Activated CD8-positive, alpha-beta T cell treated with anti-CD3 and anti-CD28 coated beads for 36 hours (primary cell): ENCODE measurements around the gene RBM5. TPM values are rescaled to one million over a fixed set of nuclear protein-coding genes. Genes with fewer than 3 reads are reported as not detected.
"Not testable (repeated sequence)": the region's sequence is repeated elsewhere in the genome, so short reads cannot be mapped to it uniquely, and the experiment has no call there.

Experiments used
- ATAC-seq: fragments of 200-7000 bp; cut with Tn5 transposase; one replicate; pipeline ENCODE4 v1.10.0; 2021; ENCODE audit warnings: mild to moderate bottlenecking, moderate library complexity
- CTCF ChIA-PET: fragments of 350-600 bp; sonication (Branson Sonifier 250); formaldehyde crosslinking; loops from one replicate; lab custom pipeline; 2021; ENCODE audit warnings: antibody characterized with exemption; lab: Charles Lee
- POLR2A ChIA-PET: fragments of 350-600 bp; sonication (Branson Sonifier 250); formaldehyde crosslinking; loops from one replicate; lab custom pipeline; 2021; ENCODE audit warnings: antibody characterized with exemption; lab: Charles Lee
- DNase-seq: peaks from one replicate; pipeline ENCODE4 v3.0.0-alpha.2; 2020
- H3K27ac Mint-ChIP-seq: one replicate; pipeline ENCODE4 v1.8.0; 2021; ENCODE audit warnings: mild to moderate bottlenecking, mixed read lengths
- H3K27me3 Mint-ChIP-seq: one replicate; pipeline ENCODE4 v1.8.0; 2021; ENCODE audit warnings: mixed read lengths
- H3K36me3 Mint-ChIP-seq: one replicate; pipeline ENCODE4 v1.8.0; 2021; ENCODE audit warnings: low read depth, mixed read lengths
- H3K4me1 Mint-ChIP-seq: one replicate; pipeline ENCODE4 v1.8.0; 2021; ENCODE audit warnings: low read depth, mixed read lengths
- H3K4me3 Mint-ChIP-seq: one replicate; pipeline ENCODE4 v1.8.0; 2021; ENCODE audit warnings: mild to moderate bottlenecking, moderate library complexity, mixed read lengths
- H3K9me3 Mint-ChIP-seq: one replicate; pipeline ENCODE4 v1.8.0; 2021; ENCODE audit warnings: mixed read lengths
- intact Hi-C: fragments of 100-400 bp; cut with micrococcal nuclease; formaldehyde crosslinking; loops from one replicate; pipeline ENCODE4 v1.10.0; 2022
- total RNA-seq, 2 experiments: library from RNA; stranded (reverse); gene quantifications; one replicate each; pipeline ENCODE4 v1.2.3, GENCODE V29; 2021
- TF ChIP-seq, protein P1 (sequence below): fragments of 200-600 bp; IDR thresholded peaks from one replicate; pipeline ENCODE4 v1.8.0; 2022; ENCODE audit warnings: antibody characterized with exemption, mild to moderate bottlenecking

RBM5 gene
- total RNA-seq, 2 experiments from 2014 or later, result 103 to 106 TPM

DNA sequence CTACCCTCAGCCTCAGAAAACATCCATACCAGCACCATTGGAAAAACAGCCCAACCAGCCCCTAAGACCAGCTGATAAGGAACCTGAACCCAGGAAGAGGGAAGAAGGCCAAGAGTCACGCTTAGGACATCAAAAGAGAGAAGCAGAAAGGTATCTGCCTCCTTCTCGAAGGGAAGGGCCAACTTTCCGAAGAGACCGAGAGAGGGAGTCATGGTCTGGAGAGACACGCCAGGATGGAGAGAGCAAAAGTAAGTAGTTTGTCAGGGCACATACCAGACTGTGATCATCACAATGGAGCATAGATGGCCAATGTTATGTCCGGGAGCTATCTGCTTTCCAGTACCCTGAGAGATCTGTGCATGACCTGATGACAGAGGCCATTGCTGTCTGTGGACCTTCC, 31.0 kb upstream of the RBM5 start:
- H3K36me3 Mint-ChIP-seq, result peaks cover 49% of the 10 kb centered on the region
- H3K27ac Mint-ChIP-seq, result no peak overlapping the region
- H3K4me1 Mint-ChIP-seq, result no peaks in the 10 kb centered on the region
- no peaks in the 10 kb centered on the region for H3K27me3 Mint-ChIP-seq
- H3K9me3 Mint-ChIP-seq, result no peaks in the 10 kb centered on the region
- DNase-seq, result no peak
- no peak overlapping the region for H3K4me3 Mint-ChIP-seq
- ChIA-PET CTCF (no interaction called here), POLR2A (no interaction called here)
- ATAC-seq, result no peak
- intact Hi-C loops, result no loop called here
- TF ChIP-seq, protein P1, sequence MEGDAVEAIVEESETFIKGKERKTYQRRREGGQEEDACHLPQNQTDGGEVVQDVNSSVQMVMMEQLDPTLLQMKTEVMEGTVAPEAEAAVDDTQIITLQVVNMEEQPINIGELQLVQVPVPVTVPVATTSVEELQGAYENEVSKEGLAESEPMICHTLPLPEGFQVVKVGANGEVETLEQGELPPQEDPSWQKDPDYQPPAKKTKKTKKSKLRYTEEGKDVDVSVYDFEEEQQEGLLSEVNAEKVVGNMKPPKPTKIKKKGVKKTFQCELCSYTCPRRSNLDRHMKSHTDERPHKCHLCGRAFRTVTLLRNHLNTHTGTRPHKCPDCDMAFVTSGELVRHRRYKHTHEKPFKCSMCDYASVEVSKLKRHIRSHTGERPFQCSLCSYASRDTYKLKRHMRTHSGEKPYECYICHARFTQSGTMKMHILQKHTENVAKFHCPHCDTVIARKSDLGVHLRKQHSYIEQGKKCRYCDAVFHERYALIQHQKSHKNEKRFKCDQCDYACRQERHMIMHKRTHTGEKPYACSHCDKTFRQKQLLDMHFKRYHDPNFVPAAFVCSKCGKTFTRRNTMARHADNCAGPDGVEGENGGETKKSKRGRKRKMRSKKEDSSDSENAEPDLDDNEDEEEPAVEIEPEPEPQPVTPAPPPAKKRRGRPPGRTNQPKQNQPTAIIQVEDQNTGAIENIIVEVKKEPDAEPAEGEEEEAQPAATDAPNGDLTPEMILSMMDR, result no peak

DNA sequence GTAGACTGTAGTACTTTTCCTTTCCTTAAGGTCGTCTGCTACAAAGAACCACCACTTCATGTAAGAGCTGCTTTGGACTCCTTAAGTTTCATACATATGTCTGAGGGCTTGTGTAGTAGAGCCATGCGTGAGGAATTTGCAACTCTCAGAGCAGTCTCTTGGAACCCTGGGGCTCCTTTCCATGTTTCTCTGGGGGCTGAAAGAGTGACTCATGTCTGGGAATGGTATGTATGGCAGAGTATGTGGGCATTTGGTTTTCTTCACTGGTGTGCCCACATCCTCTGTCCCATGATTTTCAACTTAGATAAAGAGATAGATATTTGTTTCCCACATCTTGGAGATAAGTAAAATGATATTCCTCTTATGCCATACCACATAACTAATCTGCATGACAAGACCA, 20.6 kb upstream of the RBM5 start:
- no peak for ATAC-seq
- intact Hi-C loops, result no loop called here

DNA sequence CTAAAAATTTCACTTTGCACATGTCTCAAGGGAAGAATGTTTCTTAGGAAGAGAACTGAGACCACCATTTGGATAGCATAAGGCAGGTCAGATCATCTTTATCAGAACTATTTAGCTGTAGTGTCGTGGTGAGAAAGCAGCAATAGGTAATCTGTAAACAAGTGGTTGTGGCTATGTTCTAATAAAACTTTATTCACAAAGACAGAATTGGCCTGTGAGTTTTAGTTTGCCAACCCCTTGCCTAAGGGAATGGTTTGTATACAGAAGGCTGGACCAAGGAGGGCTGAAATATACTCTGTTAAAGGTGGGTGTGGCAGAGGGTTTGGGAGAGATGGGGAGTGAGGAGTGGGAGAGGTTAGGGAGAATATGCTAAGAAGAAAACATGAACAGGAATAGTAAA, 10.6 kb upstream of the RBM5 start:
- H3K36me3 Mint-ChIP-seq, result peaks cover 22% of the 10 kb centered on the region
- POLR2A ChIA-PET, result no interaction called here
- peak overlapping the region; percentile 51 for H3K27ac Mint-ChIP-seq
- no peak for ATAC-seq
- no peaks in the 10 kb centered on the region for H3K9me3 Mint-ChIP-seq
- peaks cover 13% of the 10 kb centered on the region for H3K4me1 Mint-ChIP-seq
- H3K4me3 Mint-ChIP-seq, result no peak overlapping the region
- no peak for DNase-seq
- CTCF ChIA-PET, result no interaction called here
- H3K27me3 Mint-ChIP-seq, result no peaks in the 10 kb centered on the region
- intact Hi-C loops, result no loop called here
- TF ChIP-seq, protein P1, result no peak

More for the DNA sequence above, 20.6 kb upstream of the RBM5 start:
- TF ChIP-seq, protein P1, result no peak
- ChIA-PET CTCF (interaction anchor here (1.8 kb wide), 1 partner anchor 53 kb away, joined by 5 read pairs; no protein-coding TSS in a partner anchor), POLR2A (interaction anchor here (0.8 to 1.6 kb wide), 2 partner anchors 70 to 128 kb away, joined by 3 to 4 read pairs; partner anchors contain the start of gene RBM6)
- Mint-ChIP-seq H3K27me3 (no peaks in the 10 kb centered on the region), H3K27ac (no peak overlapping the region), H3K9me3 (no peaks in the 10 kb centered on the region), H3K4me1 (no peaks in the 10 kb centered on the region), H3K4me3 (no peak overlapping the region), H3K36me3 (peaks cover 30% of the 10 kb centered on the region)
- DNase-seq, result no peak

DNA sequence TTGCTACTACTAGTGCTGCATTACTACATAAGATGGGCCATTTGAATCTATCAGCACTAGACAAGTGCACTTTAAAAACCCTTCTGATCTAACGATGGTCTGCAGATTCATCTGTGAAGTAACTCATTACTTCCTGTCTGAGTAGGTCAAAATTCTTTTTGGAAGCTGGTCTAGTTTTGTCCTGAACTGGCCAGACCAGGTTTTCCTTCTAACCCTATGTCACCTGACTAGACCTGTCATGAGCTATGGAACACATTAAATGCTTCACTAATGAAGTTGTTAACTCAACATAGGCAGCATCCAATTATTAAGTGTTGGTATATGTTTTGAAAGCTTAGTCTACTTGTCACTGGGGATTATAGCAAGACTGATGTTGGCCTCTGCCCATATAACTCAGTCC, 10.1 kb upstream of the RBM5 start:
- ATAC-seq, result peak; percentile 30
- TF ChIP-seq, protein P1, result no peak
- Mint-ChIP-seq H3K4me1 (peaks cover 16% of the 10 kb centered on the region), H3K27ac (peak overlapping the region; percentile 51), H3K27me3 (no peaks in the 10 kb centered on the region), H3K9me3 (no peaks in the 10 kb centered on the region), H3K36me3 (peaks cover 18% of the 10 kb centered on the region), H3K4me3 (no peak overlapping the region)
- intact Hi-C loops, result no loop called here
- no peak for DNase-seq
- ChIA-PET POLR2A (no interaction called here), CTCF (no interaction called here)

DNA sequence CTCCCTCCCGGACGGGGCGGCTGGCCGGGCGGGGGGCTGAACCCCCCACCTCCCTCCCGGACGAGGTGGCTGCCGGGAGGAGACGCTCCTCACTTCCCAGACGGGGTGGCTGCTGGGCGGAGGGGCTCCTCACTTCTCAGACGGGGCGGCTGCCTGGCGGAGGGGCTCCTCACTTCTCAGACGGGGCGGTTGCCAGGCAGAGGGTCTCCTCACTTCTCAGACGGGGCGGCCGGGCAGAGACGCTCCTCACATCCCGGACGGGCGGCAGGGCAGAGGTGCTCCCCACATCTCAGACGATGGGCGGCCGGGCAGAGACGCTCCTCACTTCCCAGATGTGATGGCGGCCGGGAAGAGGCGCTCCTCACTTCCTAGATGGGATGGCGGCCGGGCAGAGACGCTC, 3.8 kb upstream of the RBM5 start:
- CTCF ChIA-PET, H3K9me3 Mint-ChIP-seq, H3K36me3 Mint-ChIP-seq, ATAC-seq, DNase-seq, H3K27me3 Mint-ChIP-seq, intact Hi-C loops, H3K27ac Mint-ChIP-seq, POLR2A ChIA-PET, H3K4me3 Mint-ChIP-seq: not testable (repeated sequence)
- peaks cover 18% of the 10 kb centered on the region for H3K4me1 Mint-ChIP-seq
